Progenitor cell of endocrine pancreas (in vitro differentiated cells): ENCODE results near the gene PRSS8. TPM values are rescaled to one million over a fixed set of nuclear protein-coding genes. Genes with fewer than 3 reads are reported as not detected.
"Not testable (repeated sequence)": the region's sequence is repeated elsewhere in the genome, so short reads cannot be mapped to it uniquely, and the experiment has no call there.

Experiments used
- DNase-seq: peaks from one replicate; pipeline ENCODE4 v3.0.0; 2021; ENCODE audit warnings: low spot score; ENCODE audit not compliant: unreplicated experiment
- H3K27ac Mint-ChIP-seq: 2 replicates; pipeline ENCODE4 v1.8.0; 2021; ENCODE audit warnings: mild to moderate bottlenecking, moderate library complexity, mixed read lengths
- H3K27me3 Mint-ChIP-seq: 2 replicates; pipeline ENCODE4 v1.8.0; 2021; ENCODE audit warnings: mixed read lengths
- H3K36me3 Mint-ChIP-seq: 2 replicates; pipeline ENCODE4 v1.8.0; 2022; ENCODE audit warnings: mixed read lengths; ENCODE audit not compliant: insufficient read depth
- H3K4me1 Mint-ChIP-seq: 2 replicates; pipeline ENCODE4 v1.8.0; 2021; ENCODE audit warnings: low read depth, mixed read lengths
- H3K4me3 Mint-ChIP-seq: 2 replicates; pipeline ENCODE4 v1.8.0; 2021; ENCODE audit warnings: low read depth, mild to moderate bottlenecking, moderate library complexity, mixed read lengths
- H3K9me3 Mint-ChIP-seq: 2 replicates; pipeline ENCODE4 v1.8.0; 2021; ENCODE audit warnings: low read depth, mixed read lengths
- total RNA-seq: library from RNA; stranded (reverse); gene quantifications from 2 replicates; pipeline ENCODE4 v1.2.1, GENCODE V29; 2021
- TF ChIP-seq, protein P1 (sequence below): fragments of 200-600 bp; sonication (generic); IDR thresholded peaks from one replicate; pipeline ENCODE4 v1.5.0; 2021; ENCODE audit warnings: antibody characterized with exemption, mild to moderate bottlenecking; ENCODE audit not compliant: unreplicated experiment

The PRSS8 gene
- total RNA-seq, 1 donor from 2014 or later, result 111 TPM

DNA sequence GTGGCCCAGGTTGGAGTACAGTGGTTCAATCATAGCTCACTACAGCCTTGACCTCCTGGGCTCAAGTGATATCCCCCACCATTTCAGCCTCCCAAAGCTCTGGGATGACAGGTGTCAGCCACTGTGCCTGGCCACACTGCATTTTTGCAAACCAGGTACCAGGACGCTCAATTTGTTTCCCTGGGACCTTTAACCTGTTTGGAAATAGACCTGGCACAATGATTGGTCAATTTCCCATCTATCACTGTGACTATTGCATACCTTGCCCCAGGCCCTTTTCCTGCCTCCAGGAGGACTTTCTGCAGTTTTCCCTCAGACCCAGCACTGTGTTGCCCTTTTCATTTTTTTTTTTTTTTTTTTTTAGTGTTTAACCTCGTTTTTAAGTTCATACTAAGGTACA lies 33.3 kb upstream of the PRSS8 start:
- no peak overlapping the region for H3K27ac Mint-ChIP-seq
- peaks cover 4% of the 10 kb centered on the region for H3K4me1 Mint-ChIP-seq
- DNase-seq, result no peak
- H3K27me3 Mint-ChIP-seq, result no peaks in the 10 kb centered on the region
- no peaks in the 10 kb centered on the region for H3K36me3 Mint-ChIP-seq
- H3K9me3 Mint-ChIP-seq, result no peaks in the 10 kb centered on the region
- TF ChIP-seq, protein P1, sequence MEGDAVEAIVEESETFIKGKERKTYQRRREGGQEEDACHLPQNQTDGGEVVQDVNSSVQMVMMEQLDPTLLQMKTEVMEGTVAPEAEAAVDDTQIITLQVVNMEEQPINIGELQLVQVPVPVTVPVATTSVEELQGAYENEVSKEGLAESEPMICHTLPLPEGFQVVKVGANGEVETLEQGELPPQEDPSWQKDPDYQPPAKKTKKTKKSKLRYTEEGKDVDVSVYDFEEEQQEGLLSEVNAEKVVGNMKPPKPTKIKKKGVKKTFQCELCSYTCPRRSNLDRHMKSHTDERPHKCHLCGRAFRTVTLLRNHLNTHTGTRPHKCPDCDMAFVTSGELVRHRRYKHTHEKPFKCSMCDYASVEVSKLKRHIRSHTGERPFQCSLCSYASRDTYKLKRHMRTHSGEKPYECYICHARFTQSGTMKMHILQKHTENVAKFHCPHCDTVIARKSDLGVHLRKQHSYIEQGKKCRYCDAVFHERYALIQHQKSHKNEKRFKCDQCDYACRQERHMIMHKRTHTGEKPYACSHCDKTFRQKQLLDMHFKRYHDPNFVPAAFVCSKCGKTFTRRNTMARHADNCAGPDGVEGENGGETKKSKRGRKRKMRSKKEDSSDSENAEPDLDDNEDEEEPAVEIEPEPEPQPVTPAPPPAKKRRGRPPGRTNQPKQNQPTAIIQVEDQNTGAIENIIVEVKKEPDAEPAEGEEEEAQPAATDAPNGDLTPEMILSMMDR, result no peak
- no peak overlapping the region for H3K4me3 Mint-ChIP-seq

DNA sequence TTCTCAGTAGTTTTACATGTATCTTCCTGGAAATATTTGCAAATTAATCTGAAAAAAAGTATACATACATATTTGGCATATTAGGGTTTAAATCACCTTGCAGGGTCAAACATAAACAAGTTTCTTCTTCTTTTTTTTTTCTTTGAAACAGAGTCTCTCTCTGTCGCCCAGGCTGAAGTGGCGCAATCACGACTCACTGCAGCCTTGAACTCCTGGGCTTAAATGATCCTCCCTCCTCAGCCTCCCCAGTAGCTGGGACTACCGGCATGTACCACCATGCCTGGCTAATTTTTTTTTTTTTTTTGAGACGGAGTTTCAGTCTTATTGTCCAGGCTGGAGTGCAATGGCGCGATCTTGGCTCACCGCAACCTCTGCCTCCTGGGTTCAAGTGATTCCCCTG lies 31.8 kb upstream of the PRSS8 start:
- peaks cover 4% of the 10 kb centered on the region for H3K4me1 Mint-ChIP-seq
- no peaks in the 10 kb centered on the region for H3K9me3 Mint-ChIP-seq

DNA sequence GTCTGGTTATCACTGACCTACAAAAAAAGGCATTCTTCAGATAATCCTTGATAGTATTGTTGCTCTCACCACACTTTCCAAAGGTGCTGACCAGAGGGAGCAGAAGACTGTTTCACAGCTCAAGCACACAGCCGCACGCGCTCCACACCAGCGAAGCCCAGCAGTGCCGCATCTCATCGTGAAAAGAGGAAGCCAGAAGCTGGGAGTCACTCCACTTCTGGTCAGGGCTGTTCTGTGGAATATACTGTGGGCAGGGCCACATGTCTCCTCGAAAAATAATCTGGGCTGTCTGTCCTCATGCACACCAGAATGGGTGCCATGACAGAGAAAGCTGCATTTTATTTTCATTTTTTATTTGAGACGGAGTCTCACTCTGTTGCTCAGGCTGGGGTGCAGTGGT lies 21.6 kb upstream of the PRSS8 start:
- TF ChIP-seq, protein P1, result no peak
- Mint-ChIP-seq H3K36me3 (no peaks in the 10 kb centered on the region), H3K9me3 (no peaks in the 10 kb centered on the region), H3K4me3 (no peak overlapping the region), H3K27me3 (peaks cover 8% of the 10 kb centered on the region), H3K4me1 (peaks cover 2% of the 10 kb centered on the region), H3K27ac (no peak overlapping the region)
- DNase-seq, result no peak

More for the DNA sequence above, 31.8 kb upstream of the PRSS8 start:
- Mint-ChIP-seq H3K27me3 (no peaks in the 10 kb centered on the region), H3K36me3 (no peaks in the 10 kb centered on the region), H3K27ac (no peak overlapping the region), H3K4me3 (no peak overlapping the region)
- TF ChIP-seq, protein P1, result no peak
- no peak for DNase-seq

DNA sequence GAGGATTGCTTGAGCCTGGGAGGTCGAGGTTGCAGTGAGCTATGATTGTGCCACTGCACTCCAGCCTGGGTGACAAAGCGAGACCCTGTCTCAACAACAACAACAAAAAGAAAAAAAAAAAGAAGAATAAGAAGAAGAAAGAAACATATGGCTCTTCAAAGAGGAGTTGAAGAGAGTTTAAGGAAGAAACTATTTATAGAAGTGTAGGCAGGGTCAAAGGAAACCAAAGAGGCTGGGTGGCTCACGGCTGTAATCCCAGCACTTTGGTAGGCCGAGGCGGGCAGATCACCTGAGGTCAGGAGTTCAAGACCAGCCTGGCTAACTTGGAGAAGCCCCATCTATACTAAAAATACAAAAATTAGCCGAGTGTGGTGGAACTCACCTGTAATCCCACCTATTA lies 15.4 kb upstream of the PRSS8 start:
- H3K36me3 Mint-ChIP-seq, DNase-seq, H3K4me3 Mint-ChIP-seq, H3K27ac Mint-ChIP-seq, H3K9me3 Mint-ChIP-seq, H3K4me1 Mint-ChIP-seq: not testable (repeated sequence)
- H3K27me3 Mint-ChIP-seq, result peaks cover 33% of the 10 kb centered on the region

DNA sequence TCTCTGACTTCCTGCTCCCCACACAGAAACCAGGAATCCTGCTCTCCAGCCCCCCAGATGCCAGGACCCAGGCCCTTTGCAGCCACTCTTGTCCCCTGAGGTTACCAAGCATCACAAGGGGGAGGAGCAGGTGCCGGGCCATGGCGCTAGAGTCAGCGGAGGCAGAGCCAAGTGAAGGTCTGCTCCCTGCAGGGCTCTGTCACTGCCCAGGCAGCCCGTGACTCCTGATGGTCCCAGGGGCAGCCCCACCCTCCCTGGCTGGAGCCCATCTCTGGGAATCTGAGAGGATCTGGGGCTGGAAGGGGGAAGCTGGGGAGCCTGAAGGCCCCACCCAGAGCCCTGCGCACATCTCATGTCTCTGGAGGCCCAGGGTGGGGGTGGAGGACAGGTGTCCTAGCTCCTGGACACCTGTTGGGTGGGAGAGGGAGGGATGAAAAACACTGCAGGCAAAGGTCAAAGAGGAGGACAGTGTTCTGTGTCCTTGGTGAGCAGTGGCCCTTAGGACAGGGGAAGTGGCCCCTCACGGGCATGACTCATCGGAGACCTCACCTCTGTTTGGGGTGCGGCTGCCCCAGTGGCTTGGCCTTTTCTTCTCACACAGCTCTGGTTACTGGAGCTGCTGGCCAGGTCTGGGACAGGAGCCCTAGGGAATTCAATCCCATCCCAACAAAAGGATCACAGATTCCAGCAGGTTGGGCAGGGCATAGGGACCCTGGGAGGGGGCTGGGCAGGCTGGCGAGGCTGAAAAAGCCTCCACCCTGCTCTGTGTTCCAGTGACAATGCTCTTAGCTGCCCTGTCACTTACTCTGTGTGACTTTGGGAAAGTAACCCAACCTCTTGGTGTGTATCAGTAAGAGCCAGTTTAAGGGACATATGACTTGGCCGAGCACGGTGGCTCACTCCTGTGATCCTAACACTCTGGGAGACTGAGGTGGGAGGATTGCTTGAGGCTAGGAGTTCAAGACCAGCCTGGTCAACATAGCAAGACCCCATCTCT lies 14.7 kb upstream of the PRSS8 start, which contains the start of gene PRSS36:
Gene PRSS36 (minus strand): TSS at position 173 of the 997 bp plus-strand sequence. CDS start 31 bp downstream, at position 142.
- no peaks in the 10 kb centered on the region for H3K9me3 Mint-ChIP-seq
- TF ChIP-seq, protein P1, result no peak
- no peak within 1 kb of the TSS for H3K4me3 Mint-ChIP-seq
- H3K36me3 Mint-ChIP-seq, result no peaks in the 10 kb centered on the region
- DNase-seq, result no peak
- H3K4me1 Mint-ChIP-seq, result no peaks in the 10 kb centered on the region
- H3K27me3 Mint-ChIP-seq, result peaks cover 39% of the 10 kb centered on the region
- H3K27ac Mint-ChIP-seq, result no peak within 1 kb of the TSS
